ENCODE results near the gene MUC5B. TPM values are rescaled to one million over a fixed set of nuclear protein-coding genes. Genes with fewer than 3 reads are reported as not detected.

The MUC5B gene
- total RNA-seq, 1 donor from 2014 or later: not detected

DNA sequence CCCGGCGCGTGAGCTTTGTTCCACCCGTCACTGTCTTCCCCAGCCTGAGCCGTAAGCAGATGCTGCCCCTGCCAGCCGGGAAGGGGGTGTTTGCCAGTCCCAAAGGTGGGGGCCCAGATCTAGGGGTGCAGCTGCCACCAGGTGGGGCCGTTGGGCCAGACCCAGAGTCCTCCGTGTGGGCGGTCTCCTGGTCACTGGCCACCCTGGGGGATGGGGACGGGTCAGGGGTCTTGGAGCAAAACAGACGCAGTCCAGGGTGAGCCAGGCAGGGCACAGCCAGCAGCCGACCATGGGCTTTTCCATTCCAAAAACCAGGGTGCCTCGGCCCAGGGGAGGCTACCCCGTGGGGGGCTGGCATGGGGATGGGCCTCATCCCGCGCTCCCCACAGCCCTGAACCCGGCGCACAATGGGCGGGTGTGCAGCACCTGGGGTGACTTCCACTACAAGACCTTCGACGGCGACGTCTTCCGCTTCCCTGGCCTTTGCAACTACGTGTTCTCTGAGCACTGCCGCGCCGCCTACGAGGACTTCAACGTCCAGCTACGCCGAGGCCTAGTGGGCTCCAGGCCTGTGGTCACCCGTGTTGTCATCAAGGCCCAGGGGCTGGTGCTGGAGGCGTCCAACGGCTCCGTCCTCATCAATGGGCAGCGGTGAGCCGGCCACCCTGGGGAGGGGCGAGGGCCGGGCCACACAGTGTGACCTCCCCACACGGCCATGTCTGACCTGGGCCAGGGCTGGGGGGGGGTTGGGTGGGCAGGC lies 3.5 kb downstream of the MUC5B start:
- Histone ChIP-seq H3K27me3 (no peaks in the 10 kb centered on the region), H4K20me1 (ENCODE audit: low read depth) (no peaks in the 10 kb centered on the region), H3K27ac (no peak overlapping the region), H3K9me3 (ENCODE audit: low read depth) (no peaks in the 10 kb centered on the region), H2AFZ (replicated peaks) (no peak overlapping the region), H3K9ac (no peak overlapping the region), H3K4me3 (no peak overlapping the region), H3F3A (ENCODE audit: low read depth) (no peaks in the 10 kb centered on the region), H3K4me1 (peaks cover 4% of the 10 kb centered on the region), H3K36me3 (no peaks in the 10 kb centered on the region), H3K79me2 (ENCODE audit: low read depth) (no peaks in the 10 kb centered on the region), H3K4me2 (no peak overlapping the region)
- H3K36me3 Mint-ChIP-seq: no peaks in the 10 kb centered on the region
- DNase-seq (ENCODE audit: low spot score): peak; percentile 49
- H3K4me3 Mint-ChIP-seq: no peak overlapping the region
- peaks cover 2% of the 10 kb centered on the region for H3K27me3 Mint-ChIP-seq (ENCODE audit: insufficient read depth, low read depth)
- no peaks in the 10 kb centered on the region for H3K9me3 Mint-ChIP-seq
- no peak overlapping the region for H3K27ac Mint-ChIP-seq
- H3K4me1 Mint-ChIP-seq: no peaks in the 10 kb centered on the region
- TF ChIP-seq EZH2 (IDR thresholded peaks at IDR 0.05) (no peak), EZH2phosphoT487 (IDR thresholded peaks at IDR 0.05) (no peak)
- TF ChIP-seq, protein P1, sequence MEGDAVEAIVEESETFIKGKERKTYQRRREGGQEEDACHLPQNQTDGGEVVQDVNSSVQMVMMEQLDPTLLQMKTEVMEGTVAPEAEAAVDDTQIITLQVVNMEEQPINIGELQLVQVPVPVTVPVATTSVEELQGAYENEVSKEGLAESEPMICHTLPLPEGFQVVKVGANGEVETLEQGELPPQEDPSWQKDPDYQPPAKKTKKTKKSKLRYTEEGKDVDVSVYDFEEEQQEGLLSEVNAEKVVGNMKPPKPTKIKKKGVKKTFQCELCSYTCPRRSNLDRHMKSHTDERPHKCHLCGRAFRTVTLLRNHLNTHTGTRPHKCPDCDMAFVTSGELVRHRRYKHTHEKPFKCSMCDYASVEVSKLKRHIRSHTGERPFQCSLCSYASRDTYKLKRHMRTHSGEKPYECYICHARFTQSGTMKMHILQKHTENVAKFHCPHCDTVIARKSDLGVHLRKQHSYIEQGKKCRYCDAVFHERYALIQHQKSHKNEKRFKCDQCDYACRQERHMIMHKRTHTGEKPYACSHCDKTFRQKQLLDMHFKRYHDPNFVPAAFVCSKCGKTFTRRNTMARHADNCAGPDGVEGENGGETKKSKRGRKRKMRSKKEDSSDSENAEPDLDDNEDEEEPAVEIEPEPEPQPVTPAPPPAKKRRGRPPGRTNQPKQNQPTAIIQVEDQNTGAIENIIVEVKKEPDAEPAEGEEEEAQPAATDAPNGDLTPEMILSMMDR (IDR thresholded peaks at IDR 0.05): peak; percentile 38

DNA sequence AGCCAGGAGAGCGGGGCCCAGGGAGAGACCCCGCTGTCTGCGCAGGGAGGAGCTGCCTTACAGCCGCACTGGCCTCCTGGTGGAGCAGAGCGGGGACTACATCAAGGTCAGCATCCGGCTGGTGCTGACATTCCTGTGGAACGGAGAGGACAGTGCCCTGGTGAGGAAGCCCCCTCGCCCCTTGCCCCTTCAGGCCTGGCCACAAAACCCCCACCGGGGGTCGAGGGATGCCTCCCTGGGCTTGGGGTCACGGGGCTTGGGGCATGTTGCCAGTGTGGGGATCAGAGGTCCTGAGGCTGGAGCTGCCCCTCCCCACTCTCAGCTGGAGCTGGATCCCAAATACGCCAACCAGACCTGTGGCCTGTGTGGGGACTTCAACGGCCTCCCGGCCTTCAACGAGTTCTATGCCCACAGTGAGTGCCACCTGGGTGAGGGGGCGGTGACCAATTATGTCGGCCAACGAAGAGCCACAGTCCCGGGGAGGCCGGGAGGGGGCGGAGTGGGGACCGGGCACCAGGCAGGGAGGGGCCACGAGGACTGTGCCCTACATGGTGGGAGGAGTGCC lies 4.2 kb downstream of the MUC5B start:
- TF ChIP-seq, protein P1 (IDR thresholded peaks at IDR 0.05): peak; percentile 26
- TF ChIP-seq EZH2 (IDR thresholded peaks at IDR 0.05) (no peak), EZH2phosphoT487 (IDR thresholded peaks at IDR 0.05) (no peak)
- Histone ChIP-seq H3K4me1 (peaks cover 4% of the 10 kb centered on the region), H3K9ac (no peak overlapping the region), H3K36me3 (no peaks in the 10 kb centered on the region), H3K79me2 (ENCODE audit: low read depth) (no peaks in the 10 kb centered on the region), H4K20me1 (ENCODE audit: low read depth) (no peaks in the 10 kb centered on the region), H3K27ac (no peak overlapping the region), H3K9me3 (ENCODE audit: low read depth) (no peaks in the 10 kb centered on the region), H2AFZ (replicated peaks) (no peak overlapping the region), H3K27me3 (no peaks in the 10 kb centered on the region), H3K4me2 (no peak overlapping the region), H3F3A (ENCODE audit: low read depth) (no peaks in the 10 kb centered on the region), H3K4me3 (no peak overlapping the region)
- no peaks in the 10 kb centered on the region for H3K36me3 Mint-ChIP-seq
- DNase-seq (ENCODE audit: low spot score): peak; percentile 44
- H3K4me1 Mint-ChIP-seq: no peaks in the 10 kb centered on the region
- peaks cover 2% of the 10 kb centered on the region for H3K27me3 Mint-ChIP-seq (ENCODE audit: insufficient read depth, low read depth)
- H3K9me3 Mint-ChIP-seq: no peaks in the 10 kb centered on the region
- no peak overlapping the region for H3K4me3 Mint-ChIP-seq
- H3K27ac Mint-ChIP-seq: no peak overlapping the region

DNA sequence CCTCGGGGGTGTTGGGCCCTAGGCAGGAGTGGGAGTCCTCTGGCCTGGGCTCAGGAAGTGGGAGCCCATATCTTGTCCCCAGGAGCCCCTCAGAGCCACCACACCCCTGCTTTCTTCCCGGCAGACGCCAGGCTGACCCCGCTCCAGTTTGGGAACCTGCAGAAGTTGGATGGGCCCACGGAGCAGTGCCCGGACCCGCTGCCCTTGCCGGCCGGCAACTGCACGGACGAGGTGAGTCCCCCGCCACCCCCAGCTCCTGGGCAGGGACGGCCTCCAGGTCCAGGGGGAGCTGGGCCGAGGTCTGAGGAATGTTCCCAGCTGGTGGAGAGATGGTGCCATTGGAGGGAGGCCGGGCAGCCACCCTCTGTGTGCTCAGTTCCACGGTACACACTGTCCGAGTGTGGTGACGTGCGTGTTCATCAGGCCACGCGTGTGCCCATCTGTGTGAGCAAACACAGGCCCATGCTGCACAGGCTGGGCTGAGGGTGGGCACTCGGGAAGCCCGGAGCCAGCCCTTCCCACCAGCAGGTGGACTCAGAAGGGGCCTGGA lies 4.8 kb downstream of the MUC5B start:
- H3K27ac ChIP-seq: no peak overlapping the region
- TF ChIP-seq EZH2 (IDR thresholded peaks at IDR 0.05) (no peak), EZH2phosphoT487 (IDR thresholded peaks at IDR 0.05) (no peak)
- TF ChIP-seq, protein P1 (IDR thresholded peaks at IDR 0.05): no peak
- no peak overlapping the region for H2AFZ ChIP-seq (replicated peaks)
- no peaks in the 10 kb centered on the region for H3K36me3 ChIP-seq
- H3K4me2 ChIP-seq: no peak overlapping the region
- Mint-ChIP-seq H3K36me3 (no peaks in the 10 kb centered on the region), H3K4me1 (no peaks in the 10 kb centered on the region), H3K4me3 (no peak overlapping the region), H3K27ac (no peak overlapping the region), H3K27me3 (ENCODE audit: insufficient read depth, low read depth) (peaks cover 2% of the 10 kb centered on the region), H3K9me3 (no peaks in the 10 kb centered on the region)
- H3F3A ChIP-seq (ENCODE audit: low read depth): no peaks in the 10 kb centered on the region
- no peak overlapping the region for H3K4me3 ChIP-seq
- no peaks in the 10 kb centered on the region for H3K79me2 ChIP-seq (ENCODE audit: low read depth)
- H3K4me1 ChIP-seq: peaks cover 4% of the 10 kb centered on the region
- no peak for DNase-seq (ENCODE audit: low spot score)
- no peaks in the 10 kb centered on the region for H4K20me1 ChIP-seq (ENCODE audit: low read depth)
- no peak overlapping the region for H3K9ac ChIP-seq
- H3K9me3 ChIP-seq (ENCODE audit: low read depth): no peaks in the 10 kb centered on the region
- H3K27me3 ChIP-seq: no peaks in the 10 kb centered on the region

All from neural progenitor cell (in vitro differentiated cells).